GM19193 (cell line): ENCODE data around the gene ST6GALNAC6.

Source experiments
- POLR2A ChIP-seq: IDR thresholded peaks from 4 replicates; pipeline ENCODE4 v1.6.1; 2011; ENCODE audit not compliant: insufficient read depth, insufficient read length; ENCODE audit errors: extremely low read depth

The ST6GALNAC6 gene

DNA sequence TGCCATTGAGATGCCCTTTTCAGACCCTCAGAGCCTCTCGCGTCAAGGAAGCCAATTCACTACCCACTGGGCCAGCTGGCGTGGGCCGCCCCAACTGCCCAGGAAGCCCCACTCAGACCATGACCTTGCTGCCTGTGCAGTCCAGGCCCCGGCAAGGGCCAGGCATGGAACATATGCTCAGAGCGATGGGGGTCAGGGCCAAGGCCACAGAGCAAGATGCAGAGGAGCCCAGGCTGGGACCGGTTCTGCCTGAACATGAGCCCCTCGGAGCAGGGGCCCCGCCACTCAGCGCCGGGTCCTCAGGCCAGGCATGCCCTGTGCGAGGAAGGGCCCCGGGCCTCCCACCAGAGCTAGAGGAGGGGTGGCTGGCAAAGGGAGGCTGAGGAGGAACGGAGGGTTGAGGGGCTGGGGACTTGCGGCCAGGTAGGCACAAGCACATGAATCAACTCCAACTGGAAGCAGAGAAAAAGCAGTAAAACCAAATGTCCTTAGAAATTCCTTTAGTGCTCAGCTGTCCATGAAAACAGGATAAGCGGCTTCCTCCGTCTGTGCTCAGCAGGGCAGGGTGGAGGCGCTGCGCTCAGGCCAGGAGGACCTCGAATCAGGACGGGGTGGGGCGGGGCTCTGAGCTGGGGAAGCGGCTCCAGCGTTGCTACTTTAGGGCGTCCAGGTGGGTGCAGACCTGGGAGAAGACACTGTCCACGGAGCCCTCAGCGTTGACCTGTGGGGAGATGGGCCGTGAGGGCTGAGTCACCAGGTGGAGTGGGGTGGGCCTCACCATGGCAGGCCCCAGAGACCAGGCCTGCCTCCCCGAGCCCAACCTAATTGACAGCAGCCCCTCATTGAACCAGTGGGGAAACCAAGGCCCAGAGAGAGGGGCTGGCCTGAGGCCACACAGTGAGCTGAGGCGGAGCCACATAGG is 31.8 kb downstream of the ST6GALNAC6 start:
- TF ChIP-seq POLR2A = no peak

DNA sequence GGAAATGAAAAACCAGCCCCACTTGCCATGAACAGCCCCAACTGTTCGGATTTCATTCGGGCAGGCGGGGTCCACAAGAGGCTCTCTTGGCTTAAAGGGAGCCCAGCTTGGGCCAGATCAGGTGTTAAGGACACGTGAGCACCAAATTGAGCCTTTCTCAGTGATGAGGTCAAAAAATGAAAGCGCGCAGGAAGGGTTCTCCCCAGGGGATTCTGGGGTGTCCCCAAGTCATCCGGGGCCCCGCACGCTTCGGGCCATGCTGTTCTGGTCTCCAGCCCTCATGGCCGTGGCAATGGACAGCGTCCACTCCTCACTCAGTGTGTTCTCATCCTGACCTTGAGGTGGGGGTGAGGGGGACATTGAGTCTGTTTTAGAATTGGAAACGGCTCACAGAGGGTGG is 32.9 kb downstream of the ST6GALNAC6 start:
- TF ChIP-seq POLR2A = no peak

DNA sequence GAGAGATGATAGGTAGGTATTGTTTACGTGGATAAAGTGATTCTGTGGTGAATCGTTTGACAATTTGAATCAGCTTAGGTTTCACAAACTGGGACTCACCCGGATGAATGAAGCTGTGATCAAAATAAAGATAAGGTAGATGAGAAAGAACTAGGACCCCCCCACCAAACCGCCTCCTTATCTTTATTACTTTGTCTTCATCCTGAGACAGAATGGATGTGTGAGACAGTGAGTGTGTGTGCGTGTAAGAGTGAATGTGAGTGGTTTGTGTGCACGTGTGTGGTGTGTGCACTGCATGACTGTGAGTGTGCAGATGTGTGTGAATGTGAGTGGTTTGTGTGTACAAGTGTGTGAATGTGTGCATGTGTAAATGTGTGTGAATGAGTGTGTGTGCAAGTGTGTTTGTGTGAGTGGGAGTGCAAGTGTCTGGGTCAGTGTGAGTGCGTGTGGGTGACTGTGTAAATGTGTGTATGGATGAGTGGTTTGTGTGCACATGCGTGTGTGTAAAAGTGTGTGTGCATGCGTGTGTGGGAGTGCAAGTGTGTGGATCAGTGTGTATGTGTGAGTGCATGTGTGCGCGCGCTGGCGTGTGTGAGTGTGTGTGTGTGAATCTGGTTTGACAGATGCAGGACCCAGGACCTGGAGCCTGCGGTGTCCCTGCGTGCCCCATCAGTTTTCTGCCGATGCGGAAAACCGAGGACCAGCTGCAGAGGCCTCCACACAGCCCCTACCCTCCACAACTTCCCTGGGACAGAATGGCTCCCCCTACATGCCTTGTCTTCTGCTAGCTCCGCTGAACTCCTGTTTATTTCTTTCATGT is 33.5 kb downstream of the ST6GALNAC6 start:
- no peak for TF ChIP-seq POLR2A

DNA sequence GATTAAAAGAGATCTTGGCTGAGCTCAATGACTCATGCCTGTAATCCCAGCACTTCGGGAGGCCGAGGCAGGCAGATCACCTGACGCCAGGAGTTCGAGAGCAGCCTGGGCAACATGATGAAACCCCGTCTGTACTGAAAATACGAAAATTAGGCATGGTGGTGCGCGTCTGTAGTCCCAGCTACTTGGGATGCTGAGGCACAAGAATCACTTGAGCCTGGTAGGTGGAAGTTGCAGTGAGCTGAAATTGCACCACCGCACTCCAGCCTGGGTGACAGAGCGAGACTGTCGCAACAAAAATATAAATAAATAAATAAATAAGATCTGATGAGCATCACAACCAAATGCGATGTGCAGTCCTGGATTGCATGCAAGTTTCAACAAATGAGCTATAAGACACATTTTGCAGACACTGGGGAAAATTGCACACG is 36.2 kb downstream of the ST6GALNAC6 start:
- TF ChIP-seq POLR2A = no peak

DNA sequence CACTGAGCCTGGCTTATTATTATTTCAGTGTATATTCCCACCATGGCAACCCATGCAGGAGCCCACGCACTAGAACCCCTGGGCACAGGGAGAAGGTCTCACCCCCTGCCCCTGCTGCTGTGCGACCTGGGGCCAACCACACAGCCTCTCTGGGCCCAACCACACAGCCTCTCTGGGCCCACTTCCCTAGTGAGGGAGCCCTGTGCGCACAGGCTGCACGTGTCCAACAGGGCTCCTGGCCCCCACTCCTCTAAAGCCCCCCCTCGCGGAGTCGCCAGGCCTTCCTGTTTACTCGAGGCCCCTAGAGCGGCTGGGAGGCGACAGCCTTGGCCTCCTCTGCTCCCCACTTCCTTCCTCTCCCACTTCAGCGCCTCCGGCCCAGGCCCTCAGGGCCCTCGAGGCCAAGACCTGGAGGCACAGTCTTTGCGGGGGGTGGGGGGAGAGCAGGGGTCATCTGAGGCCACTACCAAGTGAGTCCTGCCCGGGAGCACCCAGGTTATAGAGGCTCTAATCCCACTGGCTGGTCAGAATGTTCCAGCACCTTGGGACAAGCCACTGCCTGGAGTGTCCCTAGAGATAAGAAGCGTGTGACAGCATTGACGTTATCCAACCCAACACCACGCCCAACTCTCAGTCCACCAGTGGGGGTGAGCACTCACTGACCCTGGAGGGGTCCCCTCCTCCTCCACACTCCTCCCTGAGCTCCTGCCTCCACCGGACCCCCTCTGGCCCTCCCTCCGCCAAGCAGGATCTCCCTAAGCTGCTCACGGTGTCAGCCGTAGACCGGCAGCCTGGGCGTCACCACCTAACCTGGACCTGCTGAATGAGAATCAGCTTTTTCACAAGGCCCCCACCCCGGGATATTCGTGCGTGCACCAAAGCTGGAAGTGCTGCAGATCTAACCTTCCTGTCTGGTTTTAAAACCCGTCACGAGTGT is 37.1 kb downstream of the ST6GALNAC6 start:
- TF ChIP-seq POLR2A = no peak

DNA sequence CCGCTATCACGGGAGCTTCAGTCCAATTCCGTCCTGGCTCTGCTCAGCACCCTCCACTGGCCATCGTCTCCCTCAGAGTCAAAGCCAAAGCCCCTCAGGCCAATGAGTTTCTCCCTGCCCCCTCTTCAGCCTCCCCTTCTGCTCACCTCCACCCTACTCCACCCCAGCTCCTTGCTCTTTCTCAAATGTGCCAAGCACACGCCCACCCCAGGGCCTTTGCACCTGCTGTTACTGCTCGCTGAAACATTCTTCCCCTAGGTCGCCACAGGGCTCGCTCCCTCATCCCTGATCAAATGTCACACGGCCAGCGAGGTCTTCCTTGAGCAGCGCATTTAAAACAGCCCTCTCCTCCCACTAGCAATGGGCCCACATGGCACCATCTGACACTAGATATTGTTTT is 38.6 kb downstream of the ST6GALNAC6 start:
- no peak for TF ChIP-seq POLR2A

DNA sequence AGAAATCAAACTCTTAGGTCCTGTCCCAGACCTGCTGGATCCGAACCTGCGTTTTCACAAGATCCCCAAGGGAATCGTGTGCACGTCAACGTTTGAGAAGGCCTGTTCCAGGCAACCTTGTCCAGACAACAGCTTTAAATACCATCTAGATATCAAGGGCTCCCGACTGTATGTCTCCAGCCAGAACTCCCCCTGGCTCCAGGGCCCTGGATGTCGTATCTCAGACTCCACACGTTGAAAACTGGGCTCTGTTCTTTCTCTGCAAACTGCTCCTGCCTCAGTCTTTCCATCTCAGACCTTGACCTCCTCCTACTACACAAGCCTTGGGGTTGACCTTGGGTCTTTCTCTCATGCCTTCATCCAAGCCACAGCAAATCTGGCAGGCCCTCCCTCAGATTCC is 39.1 kb downstream of the ST6GALNAC6 start:
- no peak for TF ChIP-seq POLR2A

DNA sequence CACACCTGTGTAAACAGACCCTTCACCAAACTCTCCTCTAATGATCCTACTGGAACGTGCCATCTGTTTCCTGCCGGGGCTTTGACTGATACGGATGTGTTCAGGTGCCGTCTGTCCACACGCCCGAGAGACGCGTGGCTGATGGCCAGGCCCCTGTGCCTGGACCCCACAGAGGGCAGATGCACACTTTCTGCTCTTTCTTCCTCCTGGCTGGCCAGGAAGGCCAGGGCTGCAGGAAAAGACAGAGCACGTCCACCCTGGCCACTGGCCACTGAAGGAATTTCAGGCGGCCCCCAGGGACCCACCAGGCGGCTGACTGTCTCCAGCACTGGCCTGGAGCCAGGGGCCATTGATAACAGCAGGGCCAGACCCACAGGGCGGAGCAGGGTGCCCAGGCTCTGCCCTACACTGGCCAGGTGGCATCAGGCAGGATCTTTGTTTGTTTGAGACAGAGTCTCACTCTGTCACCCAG is 41.3 kb downstream of the ST6GALNAC6 start:
- no peak for TF ChIP-seq POLR2A

DNA sequence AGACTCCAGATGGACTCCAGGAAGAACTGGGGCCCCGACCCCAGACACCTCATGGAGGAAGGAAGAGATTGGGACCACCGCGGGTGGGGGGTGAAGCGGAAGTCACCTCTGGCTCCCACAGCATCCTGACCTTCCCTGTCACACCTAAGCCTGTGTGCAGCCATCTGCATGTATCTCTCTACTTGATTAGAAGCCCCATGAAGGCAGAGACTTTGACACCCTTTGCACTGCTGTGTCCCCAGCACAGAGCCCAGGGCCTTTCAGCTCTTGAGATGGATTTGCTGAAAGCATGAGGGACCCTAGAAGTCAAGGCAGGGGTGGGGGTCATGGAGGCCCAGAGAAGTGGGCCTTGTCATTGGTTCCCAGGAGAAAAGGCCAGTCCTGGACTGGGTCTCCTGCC is 42.1 kb downstream of the ST6GALNAC6 start:
- TF ChIP-seq POLR2A = no peak

DNA sequence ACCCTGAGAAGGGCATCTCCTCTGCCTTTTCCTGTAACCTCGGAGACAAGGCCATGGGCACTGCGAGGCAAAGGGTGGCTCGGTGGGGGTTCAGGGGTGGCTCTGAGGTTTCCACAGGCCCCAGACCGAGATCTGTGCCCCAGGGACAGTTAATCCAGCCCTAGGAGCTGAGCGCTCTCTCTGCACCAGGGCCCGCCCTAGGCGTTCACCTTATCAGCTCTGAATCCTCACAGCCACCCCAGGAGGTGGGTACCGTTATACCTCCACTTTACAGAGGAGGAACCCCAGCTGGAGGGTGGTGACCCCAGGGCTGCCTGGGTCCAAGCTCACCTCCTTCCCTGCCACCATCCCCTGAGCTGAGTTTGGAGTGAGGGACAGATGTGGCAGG is 42.7 kb downstream of the ST6GALNAC6 start:
- TF ChIP-seq POLR2A = no peak

DNA sequence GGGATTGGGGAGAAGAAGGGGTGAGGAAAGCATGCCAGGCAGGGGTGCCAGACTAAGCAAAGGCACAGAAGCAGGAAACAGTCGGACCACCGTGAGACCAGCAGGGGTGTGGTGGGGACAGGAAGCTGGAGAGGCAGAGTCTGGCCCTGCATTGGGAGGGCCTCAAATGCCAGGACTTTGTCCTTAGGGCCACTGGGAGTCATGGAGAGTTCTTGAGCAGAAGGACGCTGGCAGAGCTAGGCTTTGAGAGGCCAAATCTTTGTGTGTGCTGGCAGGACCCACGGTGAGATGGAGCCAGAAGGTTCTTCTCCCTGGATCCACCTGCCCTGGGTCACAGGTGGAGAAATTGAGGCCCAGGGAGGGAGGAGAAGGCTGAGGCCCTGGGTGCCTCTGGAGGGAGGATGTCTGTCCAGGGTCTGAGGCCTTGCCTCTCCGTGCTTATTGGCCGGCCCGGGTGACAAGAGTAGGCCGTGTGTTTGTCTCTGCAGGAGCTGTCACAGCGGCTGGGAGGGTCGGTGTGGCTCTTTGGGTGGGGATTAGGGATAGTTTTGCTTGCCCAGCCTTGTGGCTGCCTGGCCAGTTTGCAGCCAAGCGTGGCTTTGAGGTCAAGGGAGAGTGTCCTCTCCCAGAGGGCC is 43.2 kb downstream of the ST6GALNAC6 start:
- no peak for TF ChIP-seq POLR2A

DNA sequence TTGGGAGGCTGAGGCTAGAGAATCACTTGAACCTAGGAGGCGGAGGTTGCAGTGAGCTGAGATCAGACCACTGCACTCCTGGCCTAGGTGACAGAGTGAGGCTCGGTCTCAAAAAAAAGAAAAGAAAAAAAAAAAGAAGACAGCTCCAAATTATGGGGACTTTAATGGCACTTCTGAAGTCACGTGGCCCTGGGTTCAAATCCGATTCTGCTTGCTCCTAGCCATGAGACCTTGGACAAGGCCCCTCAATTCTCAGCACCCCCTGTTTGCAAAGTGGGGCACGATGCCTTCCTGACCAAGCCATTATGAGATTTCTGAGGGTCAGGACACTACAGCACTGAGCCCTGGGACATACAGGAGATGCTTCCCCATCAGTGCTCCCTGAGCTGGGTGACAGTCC is 43.9 kb downstream of the ST6GALNAC6 start:
- no peak for TF ChIP-seq POLR2A

DNA sequence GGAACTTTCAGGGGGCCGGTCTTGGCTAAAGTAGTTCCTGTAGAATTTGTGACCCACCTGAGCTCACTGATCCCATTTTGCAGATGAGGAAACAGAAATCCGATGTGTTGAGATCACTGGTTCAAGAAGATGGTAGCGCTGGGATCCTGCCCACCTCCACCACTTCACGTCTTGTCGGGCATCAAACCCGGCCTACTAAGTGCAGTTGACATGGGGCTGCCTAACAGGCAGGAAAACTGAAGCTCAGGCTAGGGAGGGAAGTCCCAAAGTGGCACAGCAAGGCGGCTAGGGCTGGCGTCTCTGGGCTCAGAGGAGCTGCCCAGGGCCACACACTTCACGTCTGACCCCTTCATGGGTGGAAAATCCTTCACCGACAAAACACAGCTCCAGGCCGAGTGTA is 44.4 kb downstream of the ST6GALNAC6 start:
- TF ChIP-seq POLR2A = no peak

DNA sequence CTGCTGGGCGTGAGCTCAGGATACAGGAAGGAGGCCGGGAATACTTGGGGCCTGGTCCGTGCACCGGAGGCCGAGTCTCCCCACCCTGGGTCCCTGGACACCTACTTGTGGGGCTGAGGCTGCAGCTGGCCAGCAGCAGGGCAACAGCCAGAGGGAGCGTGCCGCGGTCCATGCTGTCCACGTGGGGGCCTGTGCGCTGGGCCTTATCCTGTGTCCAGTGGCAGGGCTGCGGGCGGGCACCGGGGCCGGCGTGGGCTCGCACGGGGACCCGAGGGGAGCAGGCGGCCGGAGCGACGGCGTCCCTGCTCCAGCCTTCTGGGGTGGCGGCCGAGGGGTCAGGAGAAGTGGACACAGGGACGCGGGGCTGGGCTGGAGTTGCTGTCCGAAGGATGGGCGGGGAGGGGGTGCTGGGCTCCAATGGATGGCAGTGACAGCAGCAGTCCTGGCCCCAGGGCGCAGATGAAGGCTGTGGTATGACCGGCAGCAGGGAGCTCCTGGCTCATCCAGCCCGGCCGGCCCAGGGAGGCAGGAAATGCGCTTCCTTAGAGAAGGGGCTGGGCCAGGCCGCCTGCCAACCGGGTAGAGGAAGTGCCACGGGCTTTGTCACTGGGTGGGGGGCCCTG is 45.1 kb downstream of the ST6GALNAC6 start, which contains the start of gene ENG:
Gene ENG (minus strand): TSS at position 475 of the 623 bp plus-strand sequence. CDS start 303 bp downstream, at position 172.
- no peak for TF ChIP-seq POLR2A
